WTC11 (cell line): ENCODE data around the gene GSDME. TPM values are rescaled to one million over a fixed set of nuclear protein-coding genes. Genes with fewer than 3 reads are reported as not detected.

Source experiments
- ATAC-seq: fragments of 200-7000 bp; cut with Tn5 transposase; 2 replicates; pipeline ENCODE4 v1.10.0; 2021; ENCODE audit warnings: mild to moderate bottlenecking, moderate library complexity
- CTCF ChIA-PET: fragments of 300-600 bp; sonication (Branson Sonifier 250); formaldehyde crosslinking; loops from one replicate; lab custom pipeline; 2021; ENCODE audit warnings: antibody characterized with exemption; lab: Charles Lee
- POLR2A ChIA-PET: fragments of 350-600 bp; sonication (Branson Sonifier 250); formaldehyde crosslinking; loops from one replicate; lab custom pipeline; 2021; ENCODE audit warnings: antibody characterized with exemption; lab: Charles Lee
- DNase-seq: peaks from one replicate; pipeline ENCODE4 v3.0.0; 2021; ENCODE audit warnings: low spot score
- H3K27ac Mint-ChIP-seq: 2 replicates; pipeline ENCODE4 v1.8.0; 2021; ENCODE audit warnings: mixed read lengths
- H3K27me3 Mint-ChIP-seq: 2 replicates; pipeline ENCODE4 v1.8.0; 2021; ENCODE audit warnings: low read depth, mild to moderate bottlenecking, moderate library complexity, mixed read lengths
- H3K36me3 Mint-ChIP-seq: 2 replicates; pipeline ENCODE4 v1.8.0; 2021; ENCODE audit warnings: mixed read lengths
- H3K4me1 Mint-ChIP-seq: 2 replicates; pipeline ENCODE4 v1.8.0; 2022; ENCODE audit warnings: mixed read lengths
- H3K4me3 Mint-ChIP-seq: 2 replicates; pipeline ENCODE4 v1.8.0; 2021; ENCODE audit warnings: mild to moderate bottlenecking, moderate library complexity, mixed read lengths
- H3K9me3 Mint-ChIP-seq: 2 replicates; pipeline ENCODE4 v1.8.0; 2021; ENCODE audit warnings: mixed read lengths
- ATF2 ChIP-seq: sonication (generic); formaldehyde crosslinking; IDR thresholded peaks from 2 replicates; pipeline ENCODE4 v1.8.1; 2022; ENCODE audit warnings: low read depth, missing genetic modification reagents, borderline replicate concordance
- ATF6 ChIP-seq: sonication (generic); formaldehyde crosslinking; IDR thresholded peaks from 2 replicates; pipeline ENCODE4 v1.8.1; 2023; ENCODE audit warnings: mild to moderate bottlenecking, missing genetic modification reagents
- ESRRA ChIP-seq: sonication (generic); formaldehyde crosslinking; IDR thresholded peaks from 2 replicates; pipeline ENCODE4 v1.8.1; 2022; ENCODE audit warnings: mild to moderate bottlenecking, missing genetic modification reagents, borderline replicate concordance
- ETV6 ChIP-seq: sonication (generic); formaldehyde crosslinking; IDR thresholded peaks from 2 replicates; pipeline ENCODE4 v1.8.1; 2022; ENCODE audit warnings: mild to moderate bottlenecking, missing genetic modification reagents
- FOXP4 ChIP-seq: sonication (generic); formaldehyde crosslinking; IDR thresholded peaks from 2 replicates; pipeline ENCODE4 v1.8.0; 2022; ENCODE audit warnings: mild to moderate bottlenecking, missing genetic modification reagents
- GABPB1 ChIP-seq: sonication (generic); formaldehyde crosslinking; IDR thresholded peaks from 2 replicates; pipeline ENCODE4 v1.8.1; 2023; ENCODE audit warnings: mild to moderate bottlenecking, missing genetic modification reagents
- GRHL2 ChIP-seq: fragments of 250-450 bp; sonication (Bioruptor Pico); IDR thresholded peaks from 2 replicates; pipeline ENCODE4 v1.8.0; 2022; ENCODE audit warnings: mild to moderate bottlenecking, moderate library complexity; ENCODE audit not compliant: insufficient replicate concordance, severe bottlenecking
- GTF2I ChIP-seq: fragments of 250-450 bp; sonication (Bioruptor Pico); conservative IDR thresholded peaks from 2 replicates; pipeline ENCODE4 v1.4.0; 2021; ENCODE audit warnings: mild to moderate bottlenecking
- IRF2 ChIP-seq: sonication (generic); formaldehyde crosslinking; IDR thresholded peaks from 2 replicates; pipeline ENCODE4 v1.8.0; 2022; ENCODE audit warnings: low read depth, missing genetic modification reagents, borderline replicate concordance
- MXD4 ChIP-seq: fragments of 250-450 bp; sonication (Bioruptor Pico); IDR thresholded peaks from 2 replicates; pipeline ENCODE4 v1.8.0; 2021; ENCODE audit warnings: mild to moderate bottlenecking, moderate library complexity, borderline replicate concordance
- SMAD3 ChIP-seq: sonication (generic); formaldehyde crosslinking; IDR thresholded peaks from 2 replicates; pipeline ENCODE4 v1.8.0; 2022; ENCODE audit warnings: missing genetic modification reagents, mild to moderate bottlenecking, borderline replicate concordance
- TEAD1 ChIP-seq: sonication (generic); formaldehyde crosslinking; IDR thresholded peaks from 2 replicates; pipeline ENCODE4 v1.8.0; 2022; ENCODE audit warnings: mild to moderate bottlenecking, missing genetic modification reagents
- USF1 ChIP-seq: sonication (generic); formaldehyde crosslinking; IDR thresholded peaks from 2 replicates; pipeline ENCODE4 v1.8.0; 2022; ENCODE audit warnings: mild to moderate bottlenecking, missing genetic modification reagents
- ZNF219 ChIP-seq: sonication (generic); formaldehyde crosslinking; IDR thresholded peaks from 2 replicates; pipeline ENCODE4 v1.8.0; 2023; ENCODE audit warnings: missing genetic modification reagents, mild to moderate bottlenecking, borderline replicate concordance
- ZNF232 ChIP-seq: sonication (generic); formaldehyde crosslinking; IDR thresholded peaks from 2 replicates; pipeline ENCODE4 v1.8.0; 2022; ENCODE audit warnings: mild to moderate bottlenecking, missing genetic modification reagents
- ZNF281 ChIP-seq: sonication (generic); formaldehyde crosslinking; IDR thresholded peaks from 2 replicates; pipeline ENCODE4 v1.8.0; 2023; ENCODE audit warnings: mild to moderate bottlenecking, missing genetic modification reagents
- ZNF396 ChIP-seq: fragments of 250-450 bp; sonication (Bioruptor Pico); IDR thresholded peaks from 2 replicates; pipeline ENCODE4 v1.8.0; 2021; ENCODE audit warnings: mild to moderate bottlenecking, moderate library complexity, borderline replicate concordance
- ZNF423 ChIP-seq: fragments of 250-450 bp; sonication (Bioruptor Pico); IDR thresholded peaks from 2 replicates; pipeline ENCODE4 v2.1.2; 2022; ENCODE audit warnings: mild to moderate bottlenecking, moderate library complexity
- ZNF532 ChIP-seq: fragments of 250-450 bp; sonication (Bioruptor Pico); IDR thresholded peaks from 2 replicates; pipeline ENCODE4 v1.9.0; 2021; ENCODE audit warnings: mild to moderate bottlenecking, borderline replicate concordance
- total RNA-seq: library from RNA; stranded (reverse); gene quantifications from 3 replicates; pipeline ENCODE4 v1.2.3, GENCODE V29; 2021

GSDME gene
- total RNA-seq, 1 experiment from 2014 or later = 4.8 TPM

GRCh38 chr7:24704311-24704710, 53.0 kb downstream of the GSDME start (continued):
- no peak for TF ChIP-seq ATF2
- no peak for TF ChIP-seq ZNF423
- no peak for TF ChIP-seq TEAD1 (CRISPR knock-in tag)
- TF ChIP-seq MXD4 (CRISPR knock-in tag) = no peak
- no peak for TF ChIP-seq ZNF232 (CRISPR knock-in tag)
- no peak for TF ChIP-seq USF1 (CRISPR knock-in tag)
- no peak for TF ChIP-seq ZNF281 (CRISPR knock-in tag)
- TF ChIP-seq ATF6 (CRISPR knock-in tag) = no peak
- no peak for TF ChIP-seq ETV6 (CRISPR knock-in tag)
- TF ChIP-seq ZNF396 (CRISPR knock-in tag) = no peak
- no peak for TF ChIP-seq SMAD3 (CRISPR knock-in tag)
- no peak for TF ChIP-seq IRF2 (CRISPR knock-in tag)
- TF ChIP-seq GRHL2 = no peak
- TF ChIP-seq, all 79 proteins: peak for 0

GRCh38 chr7:24703296-24703695, 54.0 kb downstream of the GSDME start:
- H3K36me3 Mint-ChIP-seq = peaks cover 7% of the 10 kb centered on the region; the same call in 1 of the 2 replicates
- no peak for DNase-seq
- peaks cover 12% of the 10 kb centered on the region for H3K4me1 Mint-ChIP-seq
- H3K4me3 Mint-ChIP-seq = no peak overlapping the region
- no peaks in the 10 kb centered on the region for H3K27me3 Mint-ChIP-seq
- ChIA-PET POLR2A (interaction anchor here (0.6 kb wide), 1 partner anchor 157 kb away, joined by 3 read pairs; no protein-coding TSS in a partner anchor), CTCF (interaction anchor here (1.2 to 7.1 kb wide), 2 partner anchors 13 to 25 kb away, joined by 4 to 43 read pairs; no protein-coding TSS in a partner anchor)
- H3K9me3 Mint-ChIP-seq = no peaks in the 10 kb centered on the region
- H3K27ac Mint-ChIP-seq = no peak overlapping the region
- TF ChIP-seq GABPB1 (CRISPR knock-in tag) (no peak), FOXP4 (CRISPR knock-in tag) (no peak)
- ATAC-seq = no peak

- Mint-ChIP-seq H3K36me3 (peaks cover 7% of the 10 kb centered on the region; the same call in 1 of the 2 replicates), H3K4me3 (no peak overlapping the region), H3K27ac (no peak overlapping the region), H3K9me3 (no peaks in the 10 kb centered on the region), H3K4me1 (peaks cover 10% of the 10 kb centered on the region), H3K27me3 (no peaks in the 10 kb centered on the region)
- CTCF ChIA-PET = interaction anchor here (7.1 kb wide), 1 partner anchor 13 kb away, joined by 43 read pairs; no protein-coding TSS in a partner anchor
- ATAC-seq = peak; percentile 21; the same call in 1 of the 2 replicates
- POLR2A ChIA-PET = no interaction called here
- DNase-seq = no peak
- TF ChIP-seq ZNF219 = no peak
- TF ChIP-seq ZNF532 (CRISPR knock-in tag) = no peak
- no peak for TF ChIP-seq ESRRA (CRISPR knock-in tag)
- TF ChIP-seq GTF2I = no peak
Observed at GRCh38 chr7:24702755-24703154, 54.5 kb downstream of the GSDME start.
